ENCODE results near the gene DGKZ. TPM values are rescaled to one million over a fixed set of nuclear protein-coding genes. Genes with fewer than 3 reads are reported as not detected.

The DGKZ gene
- total and polyA plus RNA-seq, 7 donors: 16.6 to 76.7 (median 31.4) TPM

DNA sequence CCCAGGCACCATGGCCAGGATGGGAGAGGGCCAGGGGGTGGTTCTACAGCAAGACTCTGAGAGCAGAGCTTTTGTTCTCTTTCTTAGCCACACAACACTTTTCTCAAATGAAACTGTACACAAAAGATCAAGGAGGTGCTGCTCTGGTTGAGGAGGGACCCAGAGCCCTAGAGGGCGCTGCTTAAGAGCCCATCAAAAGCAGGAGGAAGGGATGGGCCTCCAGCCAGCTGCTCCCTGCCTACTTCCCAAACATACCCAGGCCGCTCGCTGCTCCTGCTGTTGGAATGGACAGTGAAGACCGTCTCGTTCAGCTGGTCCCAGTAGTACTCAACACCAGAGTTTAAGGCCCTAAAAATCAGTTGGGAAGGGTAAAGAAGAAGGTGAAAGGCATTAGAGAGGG is 62.8 kb downstream of the DGKZ start:
- no peak for DNase-seq
- peaks cover 0 to 5% (median 2%) of the 10 kb centered on the region in 4 donors for H3K4me1 ChIP-seq
- intact Hi-C loops (cut with DNase I): no loop called here
- no peak overlapping the region for H3K4me3 ChIP-seq
- WGBS, 2 donors: 87 to 90% methylated on average over 5 of the region's 5 CpGs
- H3K9me3 ChIP-seq: no peaks in the 10 kb centered on the region
- TF ChIP-seq POLR2AphosphoS5 (IDR thresholded peaks at IDR 0.05): no peak
- TF ChIP-seq, protein P1, sequence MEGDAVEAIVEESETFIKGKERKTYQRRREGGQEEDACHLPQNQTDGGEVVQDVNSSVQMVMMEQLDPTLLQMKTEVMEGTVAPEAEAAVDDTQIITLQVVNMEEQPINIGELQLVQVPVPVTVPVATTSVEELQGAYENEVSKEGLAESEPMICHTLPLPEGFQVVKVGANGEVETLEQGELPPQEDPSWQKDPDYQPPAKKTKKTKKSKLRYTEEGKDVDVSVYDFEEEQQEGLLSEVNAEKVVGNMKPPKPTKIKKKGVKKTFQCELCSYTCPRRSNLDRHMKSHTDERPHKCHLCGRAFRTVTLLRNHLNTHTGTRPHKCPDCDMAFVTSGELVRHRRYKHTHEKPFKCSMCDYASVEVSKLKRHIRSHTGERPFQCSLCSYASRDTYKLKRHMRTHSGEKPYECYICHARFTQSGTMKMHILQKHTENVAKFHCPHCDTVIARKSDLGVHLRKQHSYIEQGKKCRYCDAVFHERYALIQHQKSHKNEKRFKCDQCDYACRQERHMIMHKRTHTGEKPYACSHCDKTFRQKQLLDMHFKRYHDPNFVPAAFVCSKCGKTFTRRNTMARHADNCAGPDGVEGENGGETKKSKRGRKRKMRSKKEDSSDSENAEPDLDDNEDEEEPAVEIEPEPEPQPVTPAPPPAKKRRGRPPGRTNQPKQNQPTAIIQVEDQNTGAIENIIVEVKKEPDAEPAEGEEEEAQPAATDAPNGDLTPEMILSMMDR (IDR thresholded peaks at IDR 0.05): no peak
- no peak for TF ChIP-seq EP300 (IDR thresholded peaks at IDR 0.05)
- no peak for TF ChIP-seq POLR2A (IDR thresholded peaks at IDR 0.05)
- H3K27ac ChIP-seq: no peak overlapping the region
- H3K27me3 ChIP-seq: no peaks in the 10 kb centered on the region
- H3K36me3 ChIP-seq: peaks cover 13 to 74% (median 34%) of the 10 kb centered on the region in 4 donors

DNA sequence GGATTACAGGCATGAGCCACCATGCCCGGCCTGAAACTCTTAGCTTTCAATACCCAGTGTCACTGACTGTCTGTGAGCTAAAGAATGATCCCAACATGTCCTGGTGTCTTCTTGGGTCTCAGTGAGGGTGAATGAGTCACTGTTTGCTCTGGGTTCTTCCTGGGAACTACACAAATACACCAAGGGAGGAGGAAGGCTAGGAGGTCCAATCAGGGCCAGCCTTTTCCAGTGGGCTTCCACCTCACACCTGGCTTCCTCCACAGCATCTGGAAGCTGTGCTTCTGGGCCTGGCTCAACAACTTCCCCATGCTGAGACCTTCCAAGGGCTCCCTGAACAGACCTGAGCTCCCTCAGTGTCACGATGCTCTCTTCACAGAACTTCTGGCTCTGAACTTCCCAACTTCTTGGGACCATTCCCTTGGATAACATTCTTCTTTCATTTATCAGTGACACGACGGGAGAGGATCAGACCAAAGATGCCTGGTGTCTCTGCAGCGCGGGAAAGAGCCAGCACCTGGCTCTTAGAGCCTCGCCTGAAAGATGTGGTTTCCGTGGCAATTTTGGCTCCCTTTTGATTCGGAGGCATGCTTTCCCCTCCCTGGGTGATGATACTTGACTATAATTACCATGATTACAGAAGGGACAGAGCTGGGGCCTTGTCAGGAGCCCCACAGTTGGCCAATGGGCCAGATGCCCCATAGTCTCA is 66.7 kb downstream of the DGKZ start:
- H3K36me3 ChIP-seq: peaks cover 11 to 66% (median 31%) of the 10 kb centered on the region in 4 donors
- H3K9me3 ChIP-seq: no peaks in the 10 kb centered on the region
- TF ChIP-seq, protein P1 (IDR thresholded peaks at IDR 0.05): no peak
- TF ChIP-seq POLR2AphosphoS5 (IDR thresholded peaks at IDR 0.05) (no peak), EP300 (IDR thresholded peaks at IDR 0.05) (no peak), POLR2A (IDR thresholded peaks at IDR 0.05) (no peak)
- no peaks in the 10 kb centered on the region for H3K27me3 ChIP-seq
- DNase-seq: no peak
- no peak overlapping the region for H3K4me3 ChIP-seq
- H3K4me1 ChIP-seq: no peaks in the 10 kb centered on the region
- no peak overlapping the region for H3K27ac ChIP-seq
- intact Hi-C loops (cut with DNase I): no loop called here
- 85 to 96% methylated on average over 9 of the region's 9 CpGs for WGBS, 2 donors

DNA sequence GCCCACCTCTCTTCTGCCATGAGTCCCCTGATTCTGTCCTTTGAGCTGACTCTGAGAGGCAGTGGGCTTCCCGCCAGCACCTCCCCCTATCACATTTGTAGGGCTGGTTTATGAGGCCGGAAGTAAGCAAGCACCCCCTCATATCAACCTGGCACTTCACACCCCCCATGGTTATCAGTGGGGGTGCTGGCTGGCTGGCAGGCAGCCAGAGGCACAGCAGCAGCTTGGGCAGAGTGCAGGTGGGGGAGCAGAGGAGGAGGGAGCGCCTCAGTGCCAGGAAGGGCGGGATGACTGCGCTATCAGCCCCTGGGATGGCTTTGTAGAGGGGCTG is 67.2 kb downstream of the DGKZ start:
- H3K36me3 ChIP-seq: peaks cover 11 to 61% (median 30%) of the 10 kb centered on the region in 4 donors
- no peak for DNase-seq
- WGBS, 2 donors: 87 to 96% methylated on average over 5 of the region's 5 CpGs
- H3K27ac ChIP-seq: no peak overlapping the region
- no peak for TF ChIP-seq POLR2A (IDR thresholded peaks at IDR 0.05)
- TF ChIP-seq EP300 (IDR thresholded peaks at IDR 0.05): no peak
- intact Hi-C loops (cut with DNase I): no loop called here
- H3K4me3 ChIP-seq: no peak overlapping the region
- no peaks in the 10 kb centered on the region for H3K4me1 ChIP-seq
- no peaks in the 10 kb centered on the region for H3K27me3 ChIP-seq
- no peaks in the 10 kb centered on the region for H3K9me3 ChIP-seq

DNA sequence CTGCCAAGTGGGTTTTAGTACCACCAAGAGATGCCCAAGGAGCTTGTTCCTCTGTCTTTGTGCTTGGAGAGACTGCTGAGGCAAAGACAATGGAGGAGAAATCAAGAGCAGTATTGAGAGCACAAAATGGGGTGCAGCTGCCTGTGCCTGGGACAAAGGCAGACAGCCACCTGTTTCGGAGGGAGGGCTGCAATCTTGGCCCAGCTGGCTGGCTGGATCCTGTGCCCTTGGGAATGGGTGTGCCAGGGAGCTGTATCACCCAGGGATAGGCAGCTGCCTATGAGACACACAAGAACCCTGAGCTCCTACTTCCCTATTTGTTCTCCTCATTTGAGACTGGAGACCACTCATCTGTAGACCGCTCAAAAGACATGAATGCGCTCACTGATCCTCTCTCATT is 67.6 kb downstream of the DGKZ start:
- Histone ChIP-seq H3K27me3 (no peaks in the 10 kb centered on the region), H3K4me1 (no peaks in the 10 kb centered on the region), H3K36me3 (peaks cover 11 to 56% (median 27%) of the 10 kb centered on the region in 4 donors), H3K27ac (no peak overlapping the region), H3K9me3 (no peaks in the 10 kb centered on the region), H3K4me3 (no peak overlapping the region)
- no peak for TF ChIP-seq POLR2A (IDR thresholded peaks at IDR 0.05)
- TF ChIP-seq, protein P1 (IDR thresholded peaks at IDR 0.05): no peak
- no peak for TF ChIP-seq POLR2AphosphoS5 (IDR thresholded peaks at IDR 0.05)
- no peak for TF ChIP-seq EP300 (IDR thresholded peaks at IDR 0.05)
- WGBS, 2 donors: 62% methylated on average over 3 of the region's 3 CpGs
- intact Hi-C loops (cut with DNase I): no loop called here
- no peak for DNase-seq

DNA sequence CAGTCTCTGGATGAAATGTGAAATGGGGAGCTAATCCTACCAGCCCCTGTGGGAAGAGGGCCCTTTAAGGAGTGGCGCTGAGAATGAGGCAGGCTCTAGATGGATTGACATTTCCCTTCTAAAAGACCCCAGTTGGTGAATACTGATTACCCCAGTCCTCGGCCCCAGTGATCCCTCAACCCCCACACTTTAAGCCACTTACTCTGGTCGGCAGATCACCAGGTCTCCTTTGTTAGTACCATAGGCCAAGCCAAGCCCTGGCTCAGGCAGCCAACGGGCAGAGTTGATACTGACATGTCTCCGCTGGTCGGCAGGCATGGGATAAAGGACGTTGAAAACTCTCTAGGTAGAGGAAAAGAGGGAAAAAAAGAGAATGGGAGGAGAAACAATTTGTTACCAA is 70.4 kb downstream of the DGKZ start:
- DNase-seq: no peak
- Histone ChIP-seq H3K36me3 (peaks cover 11 to 64% (median 30%) of the 10 kb centered on the region in 4 donors), H3K9me3 (no peaks in the 10 kb centered on the region), H3K27me3 (no peaks in the 10 kb centered on the region), H3K4me1 (no peaks in the 10 kb centered on the region), H3K27ac (no peak overlapping the region), H3K4me3 (no peak overlapping the region)
- no peak for TF ChIP-seq EP300 (IDR thresholded peaks at IDR 0.05)
- no peak for TF ChIP-seq POLR2A (IDR thresholded peaks at IDR 0.05)
- TF ChIP-seq POLR2AphosphoS5 (IDR thresholded peaks at IDR 0.05): no peak
- TF ChIP-seq, protein P1 (IDR thresholded peaks at IDR 0.05): no peak
- WGBS, 2 donors: 91 to 94% methylated on average over 7 of the region's 7 CpGs
- intact Hi-C loops (cut with DNase I): no loop called here

Data from sigmoid colon (tissue), 7 donors.